GM18951 (cell line): ENCODE data around the gene ARID2.

ENCODE experiments used
- POLR2A ChIP-seq: IDR thresholded peaks from 4 replicates; pipeline ENCODE4 v1.6.1; 2011; ENCODE audit warnings: mild to moderate bottlenecking; ENCODE audit not compliant: insufficient read length, insufficient read depth; ENCODE audit errors: extremely low read depth
- in situ Hi-C: fragments of 300-500 bp; cut with MboI; formaldehyde crosslinking; loops from one replicate; pipeline ENCODE4 v1.12.0; 2022; ENCODE audit warnings: low sequenced_read_pairs, mixed read lengths, inconsistent platforms; ENCODE audit not compliant: unreplicated experiment

The ARID2 gene

GRCh38 chr12:45914090-45914489, 184.6 kb downstream of the ARID2 start:
- no peak for TF ChIP-seq POLR2A
- in situ Hi-C loops, result no loop called here

GRCh38 chr12:45915405-45915804, 185.9 kb downstream of the ARID2 start:
- no peak for TF ChIP-seq POLR2A
- in situ Hi-C loops, result no loop called here

- no peak for TF ChIP-seq POLR2A
- in situ Hi-C loops, result no loop called here
Observed at GRCh38 chr12:45918818-45919217, 189.3 kb downstream of the ARID2 start.

- in situ Hi-C loops, result no loop called here
- TF ChIP-seq POLR2A, result no peak
Observed at GRCh38 chr12:45928309-45928708, 198.8 kb downstream of the ARID2 start.

- TF ChIP-seq POLR2A, result no peak
- in situ Hi-C loops, result no loop called here
Observed at GRCh38 chr12:45930369-45930768, 200.9 kb downstream of the ARID2 start.

- in situ Hi-C loops, result no loop called here
- no peak for TF ChIP-seq POLR2A
Observed at GRCh38 chr12:45933504-45933903, 204.0 kb downstream of the ARID2 start.

GRCh38 chr12:45934956-45935355, 205.4 kb downstream of the ARID2 start:
- TF ChIP-seq POLR2A, result no peak
- in situ Hi-C loops, result no loop called here

GRCh38 chr12:45938566-45938965, 209.1 kb downstream of the ARID2 start:
- no peak for TF ChIP-seq POLR2A
- in situ Hi-C loops, result no loop called here

- TF ChIP-seq POLR2A, result no peak
- in situ Hi-C loops, result no loop called here
Observed at GRCh38 chr12:45939759-45940158, 210.3 kb downstream of the ARID2 start.

- TF ChIP-seq POLR2A, result no peak
- in situ Hi-C loops, result no loop called here
Observed at GRCh38 chr12:45944771-45945170, 215.3 kb downstream of the ARID2 start.

- no peak for TF ChIP-seq POLR2A
- in situ Hi-C loops, result no loop called here
Observed at GRCh38 chr12:45946435-45946834, 216.9 kb downstream of the ARID2 start.

GRCh38 chr12:45948546-45948945, 219.0 kb downstream of the ARID2 start:
- in situ Hi-C loops, result no loop called here

More at GRCh38 chr12:45948546-45948945, 219.0 kb downstream of the ARID2 start:
- TF ChIP-seq POLR2A, result no peak
